ENCODE measurements around the gene ST3GAL2.

The ST3GAL2 gene

DNA sequence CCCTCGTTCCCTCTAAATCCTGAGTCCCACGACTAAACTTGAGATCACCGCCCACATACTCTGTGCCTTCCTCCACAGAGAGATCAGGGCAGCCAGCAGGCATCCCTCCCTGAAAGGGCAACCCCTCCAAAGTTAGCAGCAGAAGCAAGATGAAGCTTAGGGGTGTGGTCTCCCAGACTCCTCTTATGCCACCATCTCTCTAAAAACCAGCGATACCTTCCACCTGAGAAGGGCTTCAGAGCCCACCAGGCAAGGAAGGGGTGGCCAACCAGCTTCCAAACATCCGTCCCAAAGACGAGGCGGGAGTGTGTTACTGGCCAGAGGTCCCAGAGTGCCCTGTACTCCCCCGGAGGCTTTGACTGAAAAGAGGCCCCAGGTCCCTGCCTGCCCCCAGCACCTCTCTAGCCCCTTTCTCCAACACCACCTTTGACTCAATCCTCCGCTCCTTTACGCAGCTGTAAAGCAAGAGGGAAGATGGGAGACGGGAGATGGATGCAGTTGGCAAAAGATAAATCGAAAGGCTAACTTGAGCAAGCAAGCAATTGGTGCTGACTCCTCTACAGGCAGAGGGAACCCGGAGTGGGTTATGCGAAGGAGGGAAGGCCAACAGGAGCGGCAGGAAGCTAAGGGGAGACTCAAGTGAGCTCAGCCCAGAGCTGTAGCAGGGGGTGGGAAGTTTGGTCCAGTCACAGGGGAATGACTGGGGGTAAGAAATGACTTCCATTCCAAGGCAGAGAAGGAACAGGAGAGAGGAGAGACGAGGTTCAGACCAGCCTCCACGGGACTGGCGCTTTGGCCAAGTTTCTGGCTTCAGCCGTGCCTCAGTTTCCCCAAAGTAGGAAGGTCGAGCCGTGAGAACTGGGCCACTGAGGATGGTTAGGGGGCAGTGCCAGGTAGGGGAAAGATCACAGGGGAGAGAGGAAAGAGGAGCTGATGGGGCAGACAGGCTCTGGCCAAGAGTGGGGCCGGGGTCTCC is 1.0 kb downstream of the ST3GAL2 start:
- DNase-seq, result no peak

DNA sequence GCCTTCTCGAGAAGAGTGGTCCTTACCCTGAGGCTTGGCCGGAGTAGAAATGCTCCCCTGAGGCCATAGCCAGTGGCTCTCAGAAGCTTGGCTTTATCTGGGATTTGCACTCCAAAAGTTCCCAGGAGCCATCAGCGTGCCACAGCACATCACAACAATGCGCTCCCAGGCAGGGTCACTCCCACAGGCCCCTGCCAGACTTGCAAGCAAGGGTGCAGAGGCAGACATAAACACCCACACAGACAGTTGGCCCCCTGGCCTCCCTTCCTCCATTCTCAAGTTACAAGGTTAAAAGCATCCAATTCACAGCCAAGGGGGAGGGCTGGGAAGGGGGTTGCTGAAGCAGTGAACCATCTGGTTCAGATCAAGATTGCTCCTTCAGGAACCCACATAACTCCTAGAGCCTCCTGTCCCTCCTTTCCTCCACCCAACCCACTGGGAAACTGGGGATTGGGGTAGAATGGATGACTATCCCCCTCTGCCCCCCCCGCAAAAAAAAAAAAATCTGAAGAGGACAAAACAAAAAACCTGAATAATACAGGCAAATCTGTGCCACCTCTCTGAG is 1.8 kb downstream of the ST3GAL2 start:
- no peak for DNase-seq

DNA sequence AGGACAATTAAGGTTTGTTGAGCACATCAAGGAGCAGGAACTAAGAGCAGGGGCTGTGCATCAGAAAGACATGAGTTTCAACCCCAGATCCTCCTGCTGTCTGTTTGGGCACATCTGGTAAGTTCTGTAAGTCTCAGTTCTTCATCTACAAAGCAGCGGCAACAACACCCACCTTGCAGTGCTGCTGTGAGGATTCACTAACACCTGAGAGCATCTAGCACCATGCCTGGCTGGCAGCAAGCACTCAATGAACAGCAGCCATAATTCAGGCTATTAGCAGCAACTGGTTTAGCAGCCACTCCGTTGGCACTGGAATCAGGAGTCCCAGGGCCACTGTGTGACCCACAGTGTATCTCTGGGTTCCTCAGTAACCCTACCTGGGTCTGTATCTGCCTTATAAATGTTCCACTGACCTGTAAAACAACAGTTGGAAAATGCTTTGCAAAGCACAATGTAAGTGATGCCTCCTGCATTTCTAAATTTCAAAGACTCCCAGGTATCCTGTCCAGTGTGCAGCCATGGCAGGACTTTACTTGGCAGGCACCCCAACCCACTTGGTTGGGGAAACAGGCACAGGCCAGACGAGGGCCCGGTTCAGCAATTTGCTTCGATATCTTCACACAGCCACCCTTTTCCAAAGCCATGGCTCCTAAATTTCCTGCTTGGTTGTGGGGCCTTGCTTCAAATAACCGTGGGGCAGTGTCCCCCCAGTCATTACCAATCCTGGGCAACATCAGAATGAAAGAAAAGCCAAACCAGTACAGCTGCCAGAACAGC is 4.2 kb downstream of the ST3GAL2 start:
- DNase-seq, result no peak

DNA sequence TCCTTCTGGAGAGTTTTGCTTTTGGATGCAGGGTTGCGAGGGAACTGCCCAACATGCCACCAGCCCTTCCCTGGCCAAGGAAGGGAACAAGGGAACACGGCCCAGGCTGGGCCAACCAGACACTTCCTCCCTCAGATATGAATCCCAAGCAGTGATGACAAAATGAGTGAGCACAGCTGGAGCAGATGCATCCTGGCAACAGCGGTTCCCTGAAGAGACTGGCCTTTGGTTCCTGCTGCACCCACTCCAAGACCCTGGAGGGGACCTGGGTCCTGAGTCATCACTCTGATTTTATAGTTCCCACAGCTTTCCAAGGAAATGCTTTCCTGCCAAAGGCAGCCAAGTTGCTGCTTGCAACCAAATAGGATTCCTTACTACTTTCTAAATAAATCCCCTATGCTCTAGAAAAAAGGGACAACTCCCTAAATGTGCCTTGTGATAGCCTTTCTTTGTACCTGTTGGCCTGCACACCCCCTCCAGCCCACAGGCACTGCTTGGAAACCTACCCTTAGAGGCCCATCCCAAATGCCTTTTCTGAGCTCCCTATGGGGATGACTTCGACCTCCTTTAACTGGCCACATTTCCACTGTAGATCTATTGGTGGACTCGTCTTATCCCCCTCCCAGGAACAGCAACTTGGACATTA is 5.3 kb downstream of the ST3GAL2 start:
- DNase-seq, result no peak

- no peak for DNase-seq
Measured at GRCh38 chr16:70432723-70433457, 6.0 kb downstream of the ST3GAL2 start.

- no peak for DNase-seq
Measured at GRCh38 chr16:70432356-70432722, 6.6 kb downstream of the ST3GAL2 start.

DNA sequence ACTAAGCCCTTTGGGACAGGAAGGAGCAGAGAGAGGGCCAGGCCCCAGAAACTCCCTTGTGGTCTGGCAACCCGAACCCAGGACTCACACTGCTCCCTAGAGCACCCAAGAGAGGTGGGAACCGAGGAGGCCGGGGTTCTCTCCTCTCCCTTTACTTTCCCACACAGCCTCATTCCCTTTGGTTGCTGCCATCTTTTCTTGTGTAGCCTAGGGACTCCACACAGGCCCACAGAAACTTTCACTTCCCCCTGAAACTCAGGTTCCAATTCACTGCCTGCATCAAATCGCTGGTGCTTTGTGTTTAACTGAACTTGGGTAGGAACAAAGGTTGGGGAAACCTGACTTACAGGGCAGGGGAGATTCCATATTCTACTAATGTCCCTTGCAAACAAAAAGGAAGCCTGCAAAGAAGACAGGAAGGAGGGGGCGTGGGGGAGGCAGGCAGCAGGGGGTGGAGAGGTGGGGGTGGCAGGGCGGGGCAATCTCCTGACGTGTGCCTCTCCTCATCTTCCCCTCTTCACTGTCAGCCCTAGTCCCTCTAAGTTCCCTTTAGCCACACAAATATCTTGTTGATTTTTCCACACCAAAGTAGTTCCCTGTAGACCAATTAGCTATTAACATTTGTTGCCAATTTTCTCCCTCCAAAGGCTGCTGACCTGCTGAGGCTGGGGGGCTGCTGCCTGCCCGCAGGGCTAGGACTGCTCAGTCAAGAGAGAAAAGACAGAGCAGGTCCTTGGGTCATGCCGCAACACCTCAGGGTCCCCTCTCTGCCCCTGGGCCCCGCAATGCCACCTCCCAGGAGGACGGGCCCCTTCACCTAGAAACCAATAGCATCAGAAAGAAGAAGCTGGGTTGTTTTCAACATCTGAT is 8.0 kb downstream of the ST3GAL2 start:
- DNase-seq, result peak; percentile 62

DNA sequence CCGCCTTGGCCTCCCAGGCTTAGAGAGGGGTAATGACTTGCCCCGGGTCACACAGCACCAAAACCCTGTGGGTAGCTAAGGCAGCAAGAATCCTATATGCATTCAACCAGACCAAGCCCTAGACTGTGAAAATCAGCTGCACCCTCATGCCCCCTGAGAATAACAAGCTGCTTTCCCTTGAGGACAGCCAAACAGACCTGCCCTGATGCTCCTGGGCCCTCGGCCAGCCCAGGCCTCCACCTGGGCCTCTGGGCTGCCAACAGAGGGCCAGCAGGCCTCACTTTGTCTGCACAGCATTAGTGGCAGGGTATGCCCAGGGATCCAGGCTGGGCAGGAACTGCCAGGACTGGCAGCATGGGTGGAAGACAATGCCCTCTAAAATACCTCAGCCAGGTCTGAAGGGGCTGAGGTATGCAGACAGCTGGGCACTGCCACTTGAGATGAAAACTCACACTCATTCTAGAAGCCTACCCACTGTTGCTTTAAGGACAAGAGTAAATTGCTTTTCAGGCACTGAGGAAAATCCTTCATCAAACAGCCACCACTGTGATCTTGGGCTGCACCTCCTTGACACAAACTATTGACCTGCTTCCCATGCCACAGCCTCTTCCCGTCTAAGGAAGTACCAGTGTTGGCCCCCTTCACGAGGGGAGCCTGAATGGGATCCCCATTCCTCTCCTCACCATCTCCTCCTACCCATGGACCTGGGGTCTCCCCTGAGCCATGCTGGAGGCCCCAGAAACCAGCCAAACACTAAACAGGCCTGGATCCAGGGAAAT is 8.8 kb downstream of the ST3GAL2 start:
- no peak for DNase-seq

- no peak for DNase-seq
Measured at GRCh38 chr16:70428178-70428998, 10.5 kb downstream of the ST3GAL2 start.

- no peak for DNase-seq
Measured at GRCh38 chr16:70427786-70428177, 11.1 kb downstream of the ST3GAL2 start.

DNA sequence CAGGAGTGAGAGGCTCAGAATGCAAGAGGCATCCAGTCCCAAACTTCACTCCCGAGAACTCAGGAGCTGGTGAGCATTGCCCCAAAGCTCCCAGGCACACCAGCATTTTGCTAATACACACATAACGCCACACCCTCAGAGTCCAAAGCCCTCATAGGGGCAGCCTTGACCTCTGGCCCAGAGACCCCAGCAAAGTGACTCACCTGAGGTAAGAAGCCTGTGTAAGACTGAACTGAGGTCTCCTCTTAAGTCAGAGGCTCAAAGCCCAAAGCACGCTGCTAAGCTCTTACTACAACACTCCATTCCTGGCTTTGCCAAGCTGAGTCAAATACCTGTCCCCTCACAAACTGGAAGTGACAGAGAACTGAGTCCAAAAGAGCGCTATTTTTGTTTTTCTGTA is 16.4 kb downstream of the ST3GAL2 start:
- no peak for DNase-seq

GRCh38 chr16:70421473-70422311 is 17.2 kb downstream of the ST3GAL2 start:
- no peak for DNase-seq

DNA sequence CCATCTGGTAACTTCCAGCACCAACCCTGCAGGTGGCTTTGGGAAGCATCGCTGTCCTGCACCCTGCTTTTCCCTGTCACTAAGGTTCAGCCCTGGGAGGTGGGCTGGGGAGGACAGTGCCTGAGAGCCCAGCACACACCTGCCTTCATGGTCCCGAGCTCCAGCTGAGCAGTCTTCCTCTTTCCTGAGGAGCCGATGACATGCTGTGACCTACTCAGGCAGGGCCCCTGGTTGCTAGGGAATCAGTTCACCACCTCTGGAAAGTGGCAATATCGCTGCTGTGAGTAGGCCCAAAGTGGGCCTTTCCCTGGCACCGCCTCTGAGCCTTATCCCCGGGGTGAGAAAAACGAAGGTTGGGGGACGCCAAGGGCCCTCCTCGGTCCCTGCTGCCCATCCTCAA is 17.9 kb downstream of the ST3GAL2 start:
- no peak for DNase-seq

- no peak for DNase-seq
Measured at GRCh38 chr16:70419384-70420327, 19.2 kb downstream of the ST3GAL2 start.

GRCh38 chr16:70418993-70419318 is 19.9 kb downstream of the ST3GAL2 start:
- DNase-seq, result no peak

- DNase-seq, result peak; percentile 24
Measured at GRCh38 chr16:70418274-70418992, 20.5 kb downstream of the ST3GAL2 start.

DNA sequence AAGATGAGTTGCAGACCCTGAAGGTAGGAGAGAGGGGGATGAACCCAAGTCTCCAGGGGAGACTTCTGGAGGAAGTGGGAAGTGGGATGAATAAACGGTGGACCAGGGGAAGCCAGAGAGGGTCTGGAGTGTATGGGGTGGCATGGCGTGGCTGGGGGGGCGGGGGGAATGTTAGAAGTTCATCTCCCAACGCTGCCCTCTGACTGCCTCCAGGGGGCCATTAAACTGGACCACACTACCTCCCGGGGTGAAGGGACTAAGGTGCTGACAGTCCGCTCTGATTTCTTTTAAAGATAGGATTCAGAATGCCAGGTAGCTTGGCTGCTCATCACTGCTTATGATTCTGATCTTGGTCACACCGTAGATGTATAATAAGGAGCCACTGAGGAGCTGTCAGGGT is 21.2 kb downstream of the ST3GAL2 start:
- no peak for DNase-seq
